ENCODE data around the gene STK10. TPM values are rescaled to one million over a fixed set of nuclear protein-coding genes. Genes with fewer than 3 reads are reported as not detected.

The STK10 gene
- total and polyA plus RNA-seq, 2 of the 8 experiments (the other 6 are each of a cell fraction or from before 2014, with no cell fraction given) = 10.5 to 21.4 TPM

DNA sequence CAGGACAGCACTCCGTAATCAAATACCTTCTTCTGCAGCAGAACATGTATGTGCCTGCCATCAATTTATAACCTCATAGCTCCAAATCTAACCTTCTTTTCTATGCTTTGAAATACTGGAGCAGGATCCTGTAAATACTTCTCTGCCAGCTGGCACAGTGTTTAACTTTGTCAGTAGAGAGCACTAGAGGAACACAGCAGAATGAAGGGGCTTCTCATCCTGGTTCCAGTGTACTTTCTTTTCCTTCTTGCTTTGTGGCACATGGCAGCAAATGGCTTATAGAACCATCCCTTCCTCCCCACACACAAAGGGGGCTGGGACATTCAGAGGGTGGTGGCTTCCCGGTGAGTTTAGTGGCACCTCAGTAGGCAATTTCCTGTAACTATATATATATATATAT lies 177.7 kb downstream of the STK10 start:
- Histone ChIP-seq H2AK5ac (ENCODE audit: low read depth, low read length) (no peak overlapping the region; the same call in 1 of the 2 replicates), H3K23ac (ENCODE audit: insufficient read length) (no peak overlapping the region), H3K79me2 (ENCODE audit: control insufficient read depth in 1 of 2, insufficient read depth in 2 of 2, low read length in 2 of 2) (peaks cover 11 to 23% of the 10 kb centered on the region in 2 experiments), H3K36me3 (ENCODE audit: control insufficient read depth in 2 of 4, insufficient read depth in 4 of 4, low read length in 3 of 4) (no peaks in the 10 kb centered on the region), H2BK12ac (ENCODE audit: low read depth, low read length) (no peak overlapping the region), H3K27me3 (replicated peaks in 1 of 4; ENCODE audit: control insufficient read depth in 3 of 4, extremely low read depth in 1 of 4, insufficient read depth in 3 of 4, low read length in 3 of 4) (no peaks in the 10 kb centered on the region), H4K8ac (ENCODE audit: extremely low read depth, insufficient read depth, low read length) (no peak overlapping the region), H3K56ac (replicated peaks; ENCODE audit: insufficient read length, low read depth, low read length) (no peak overlapping the region), H4K91ac (replicated peaks; ENCODE audit: insufficient read length, low read length) (peak overlapping the region; percentile 67), H2BK15ac (ENCODE audit: low read length) (0 out of 2 replicates have a peak overlapping the region, but pooled peaks have one; percentile 2), H3K9me3 (ENCODE audit: insufficient read depth in 2 of 2, low read depth in 1 of 2, low read length in 1 of 2) (no peaks in the 10 kb centered on the region), H4K5ac (ENCODE audit: insufficient read length, low read depth, low read length) (no peak overlapping the region), H3K18ac (ENCODE audit: extremely low read depth, low read length) (no peak overlapping the region), H2BK120ac (replicated peaks; ENCODE audit: low read depth, low read length) (no peak overlapping the region), H3K14ac (ENCODE audit: insufficient read length) (no peak overlapping the region), H3K4ac (replicated peaks; ENCODE audit: insufficient read length, low read depth, low read length) (no peak overlapping the region), H3K4me3 (ENCODE audit: extremely low read depth in 1 of 4, insufficient read depth in 2 of 4, low read depth in 3 of 4, low read length in 4 of 4) (no peak overlapping the region), H3K79me1 (ENCODE audit: low read depth, low read length) (peaks cover 5% of the 10 kb centered on the region; the same call in 1 of the 2 replicates), H3K9ac (replicated peaks in 1 of 4; ENCODE audit: extremely low read depth in 1 of 4, low read depth in 3 of 4, low read length in 3 of 4) (no peak overlapping the region), H2BK5ac (ENCODE audit: low read depth, low read length) (no peak overlapping the region), H2AFZ (ENCODE audit: low read length) (no peak overlapping the region), H3K27ac (ENCODE audit: low read depth, low read length) (no peak overlapping the region), H3K23me2 (ENCODE audit: low read depth, low read length) (peaks cover 11% of the 10 kb centered on the region), H2BK20ac (ENCODE audit: low read length) (0 out of 2 replicates have a peak overlapping the region, but pooled peaks have one; percentile 6), H3K4me2 (ENCODE audit: insufficient read depth in 1 of 2, low read depth in 2 of 2, low read length in 2 of 2) (peak overlapping the region in 1 of 2 experiments; percentile 97; a peak in 2 of 4 replicates), H3K4me1 (replicated peaks in 1 of 4; ENCODE audit: control insufficient read depth in 3 of 4, insufficient read depth in 4 of 4, low read length in 3 of 4) (peaks cover 10 to 18% (median 14%) of the 10 kb centered on the region in 4 experiments), H4K20me1 (replicated peaks in 1 of 2; ENCODE audit: control insufficient read depth in 1 of 2, insufficient read depth in 2 of 2, low read length in 2 of 2) (no peaks in the 10 kb centered on the region)
- CTCF ChIA-PET (ENCODE audit: partially characterized antibody) = interaction anchor here (0.5 to 6.0 kb wide), 19 partner anchors 17 to 437 kb away, joined by 3 to 40 read pairs (median 3); no protein-coding TSS in a partner anchor
- POLR2A ChIA-PET (ENCODE audit: partially characterized antibody) = interaction anchor here (0.8 to 6.6 kb wide), 5 partner anchors 10 to 273 kb away, joined by 3 to 66 read pairs (median 3); no protein-coding TSS in a partner anchor
- DNase-seq (ENCODE audit: low read depth in 1 of 2, low spot score in 2 of 2) (no peak), FAIRE-seq (no peak)
- 86% methylated on average over 2 of the region's 2 CpGs; no CpG with 5 or more reads in 1 of the 2 experiments for WGBS, 2 experiments (ENCODE audit: extremely low coverage in 1 of 2, insufficient coverage in 1 of 2, insufficient read length in 1 of 2, insufficient replicate concordance in 2 of 2, low coverage in 1 of 2, low lambda C conversion rate in 2 of 2, missing lambda C conversion rate in 1 of 2)

Measured in H1 (cell line).